HepG2 (cell line): ENCODE results near the gene SNUPN. TPM values are rescaled to one million over a fixed set of nuclear protein-coding genes. Genes with fewer than 3 reads are reported as not detected.

Experiments
- ATAC-seq: fragments of 200-7000 bp; cut with Tn5 transposase; 3 replicates; pipeline ENCODE4 v1.9.1; 2020; ENCODE audit warnings: mild to moderate bottlenecking, moderate library complexity
- BruUV-seq: library from RNA; stranded (reverse); fragments of 400-500 nt; replicated peaks from 2 replicates; lab custom pipeline; 2021; lab: Mats Ljungman, UMichigan
- CTCF ChIA-PET: fragments of 300-600 bp; formaldehyde crosslinking; extraction: SDS; loops from one replicate; lab custom pipeline; 2021; ENCODE audit warnings: low total read pairs, inconsistent platforms, low intra/inter-chr PET ratio; lab: Yijun Ruan, JAX
- POLR2A ChIA-PET: fragments of 350-600 bp; sonication (Branson Sonifier 250); formaldehyde crosslinking; loops from one replicate; lab custom pipeline; 2020; ENCODE audit warnings: antibody characterized with exemption, inconsistent platforms; lab: Yijun Ruan, JAX
- DNase-seq: peaks from one replicate; pipeline ENCODE4 v3.0.0-alpha.2; 2015; ENCODE audit warnings: low spot score
- FAIRE-seq: peaks from 3 replicates; lab custom pipeline; 2011; peaks lifted over from hg19 to GRCh38; lab: Jason Lieb, UNC
- H2AFZ ChIP-seq: one replicate; pipeline ENCODE4 v1.6.1; 2011; ENCODE audit warnings: low read length, inconsistent platforms
- H3K27ac ChIP-seq: fragments of 300-600 bp; 3 replicates; pipeline ENCODE4 v1.8.0; 2011; ENCODE audit warnings: mixed run types, mild to moderate bottlenecking, mixed read lengths, low read length, inconsistent platforms; ENCODE audit not compliant: insufficient read depth; ENCODE audit errors: extremely low read length
- H3K27me3 ChIP-seq, 2 experiments: fragments of 200-600 bp in 1 of 2; 2 replicates in 1 of 2; 3 replicates in 1 of 2; pipeline versions ENCODE4 v1.6.0 to v1.8.0; 2011; ENCODE audit warnings: low read length in 2 of 2, mild to moderate bottlenecking in 2 of 2, moderate library complexity in 2 of 2, inconsistent platforms in 1 of 2; ENCODE audit not compliant: insufficient read depth in 2 of 2, control insufficient read depth in 1 of 2
- H3K36me3 ChIP-seq, 2 experiments: fragments of 200-600 bp in 1 of 2; replicated peaks in 1 of 2; 2 replicates in 1 of 2; 3 replicates in 1 of 2; pipeline versions ENCODE4 v1.5.1 to v1.8.0; 2011; ENCODE audit warnings: low read length in 2 of 2, inconsistent platforms in 1 of 2; ENCODE audit not compliant: insufficient read depth in 2 of 2, control insufficient read depth in 1 of 2
- H3K4me1 ChIP-seq: 2 replicates; pipeline ENCODE4 v1.5.1; 2012; ENCODE audit warnings: low read length, inconsistent platforms; ENCODE audit not compliant: insufficient read depth
- H3K4me2 ChIP-seq: 2 replicates; pipeline ENCODE4 v1.6.0; 2011; ENCODE audit warnings: low read depth, low read length, inconsistent platforms
- H3K4me3 ChIP-seq, 3 experiments: fragments of 200-600 bp in 1 of 3; sonication (generic), shearing (Covaris generic) in 1 of 3; replicated peaks in 1 of 3; 2 replicates each; pipeline ENCODE4 v1.5.1; 2011 to 2016; ENCODE audit warnings: low read length in 3 of 3, inconsistent platforms in 2 of 3, low read depth in 2 of 3, mild to moderate bottlenecking in 2 of 3, control low read depth in 1 of 3, mixed read lengths in 1 of 3; ENCODE audit not compliant: insufficient read depth in 1 of 3
- H3K79me2 ChIP-seq: one replicate; pipeline ENCODE4 v1.6.1; 2011; ENCODE audit warnings: low read length, inconsistent platforms; ENCODE audit not compliant: insufficient read depth
- H3K9ac ChIP-seq: 2 replicates; pipeline ENCODE4 v1.6.0; 2011; ENCODE audit warnings: mild to moderate bottlenecking, low read depth, low read length, inconsistent platforms; ENCODE audit not compliant: insufficient read depth
- H3K9me3 ChIP-seq: 2 replicates; pipeline ENCODE4 v1.5.1; 2012; ENCODE audit warnings: mild to moderate bottlenecking, low read length
- H4K20me1 ChIP-seq: 2 replicates; pipeline ENCODE4 v1.6.0; 2011; ENCODE audit warnings: inconsistent platforms, mild to moderate bottlenecking, low read length, moderate library complexity; ENCODE audit not compliant: insufficient read depth
- NKX3-1 ChIP-seq: sonication (generic); formaldehyde crosslinking; IDR thresholded peaks from 2 replicates; pipeline ENCODE4 v1.5.0; 2020; ENCODE audit warnings: missing genetic modification reagents
- TCF7 ChIP-seq: sonication (generic); IDR thresholded peaks from 2 replicates; pipeline ENCODE4 v1.6.1; 2016; ENCODE audit warnings: antibody characterized with exemption, low read depth
- ZNF367 ChIP-seq: sonication (generic); formaldehyde crosslinking; IDR thresholded peaks from 2 replicates; pipeline ENCODE4 v1.4.0; 2020; ENCODE audit warnings: missing genetic modification reagents, borderline replicate concordance
- ZNF629 ChIP-seq: sonication (generic); formaldehyde crosslinking; conservative IDR thresholded peaks from 2 replicates; pipeline ENCODE4 v1.5.0; 2020; ENCODE audit warnings: missing genetic modification reagents
- WGBS: methylation state at CpG from one replicate; pipeline ENCODE4 v1.1.6; 2017; ENCODE audit warnings: low lambda C conversion rate; 5-methylcytosine and 5-hydroxymethylcytosine counted together
- in situ Hi-C: cut with HindIII; loops from 2 replicates; pipeline ENCODE4 v1.10.0; 2017; ENCODE audit warnings: low pct_unique_long_range_greater_than_20kb; ENCODE audit not compliant: extremely low pct_ligation_motif_present
- intact Hi-C: fragments of 100-400 bp; cut with micrococcal nuclease; formaldehyde crosslinking; loops from one replicate; pipeline ENCODE4 v1.10.0; 2022; ENCODE audit not compliant: unreplicated experiment
- polyA plus RNA-seq, 8 experiments: library from polyadenylated mRNA; depleted of rRNA in 3 of 8; stranded (reverse) in 7 of 8; unstranded in 1 of 8; fragments of >200 nt; fragmentation: Illumina TruSeq in 4 of 8; extraction: Trizol in 4 of 8; gene quantifications; 2 replicates each; pipeline versions ENCODE4 v1.2.1 to v1.2.3, GENCODE V29; 2011 to 2016; ENCODE audit warnings: low read depth in 4 of 8, missing spikeins in 1 of 8, mixed read lengths in 1 of 8; ENCODE audit not compliant: insufficient read depth in 1 of 8
- total RNA-seq, 5 experiments: library from RNA; depleted of rRNA; stranded (reverse); fragments of >200 nt; fragmentation: Illumina TruSeq; extraction: Trizol; gene quantifications; 2 replicates each; pipeline ENCODE4 v1.2.3, GENCODE V29; 2016; ENCODE audit warnings: low read depth in 1 of 5

The SNUPN gene
- total and polyA plus RNA-seq, 2 of the 13 experiments (the other 11 are each of a cell fraction or from before 2014, with no cell fraction given) = 9.0 to 16.4 TPM

GRCh38 chr15:75655931-75656330, 30.4 kb upstream of the SNUPN start:
- intact Hi-C loops (no loop called here), in situ Hi-C loops (no loop called here)
- ChIA-PET CTCF (no interaction called here), POLR2A (no interaction called here)
- Histone ChIP-seq H3K27ac (no peak overlapping the region), H3K79me2 (peaks cover 49% of the 10 kb centered on the region), H3K4me2 (no peak overlapping the region), H4K20me1 (peaks cover 25% of the 10 kb centered on the region), H2AFZ (no peak overlapping the region), H3K27me3 (no peaks in the 10 kb centered on the region), H3K9me3 (no peaks in the 10 kb centered on the region), H3K36me3 (peaks cover 13 to 30% of the 10 kb centered on the region in 2 experiments; a peak in 4 of 5 replicates), H3K4me3 (no peak overlapping the region), H3K4me1 (peaks cover 58% of the 10 kb centered on the region), H3K9ac (no peak overlapping the region)
- WGBS = 76% methylated on average over 4 of the region's 4 CpGs
- ATAC-seq = no peak
- TF ChIP-seq ZNF367 (CRISPR knock-in tag) (no peak), NKX3-1 (no peak)
- no TSS peak for BruUV-seq
- DNase-seq = no peak
- FAIRE-seq = no peak

- peaks cover 32% of the 10 kb centered on the region for H4K20me1 ChIP-seq
- no TSS peak for BruUV-seq
- in situ Hi-C loops = no loop called here
- H3K4me3 ChIP-seq = no peak overlapping the region
- no peak overlapping the region for H3K4me2 ChIP-seq
- H3K79me2 ChIP-seq = peaks cover 65% of the 10 kb centered on the region
- 90% methylated on average over 4 of the region's 4 CpGs for WGBS
- H3K27me3 ChIP-seq = no peaks in the 10 kb centered on the region
- H2AFZ ChIP-seq = no peak overlapping the region
- intact Hi-C loops = no loop called here
- CTCF ChIA-PET = no interaction called here
- H3K9ac ChIP-seq = no peak overlapping the region
- no peaks in the 10 kb centered on the region for H3K9me3 ChIP-seq
- peaks cover 67% of the 10 kb centered on the region for H3K4me1 ChIP-seq
- peaks cover 13 to 27% of the 10 kb centered on the region in 2 experiments; a peak in 4 of 5 replicates for H3K36me3 ChIP-seq
- TF ChIP-seq TCF7 (no peak), ZNF629 (CRISPR knock-in tag) (peak; percentile 60)
- TF ChIP-seq, all 625 proteins: peak for 1
- H3K27ac ChIP-seq = no peak overlapping the region
- ATAC-seq (no peak), FAIRE-seq (no peak), DNase-seq (no peak)
- POLR2A ChIA-PET = interaction anchor here (5.3 kb wide), 1 partner anchor 15 kb away, joined by 47 read pairs; the partner anchor contains the start of gene IMP3
Observed at GRCh38 chr15:75654201-75654907, 28.8 kb upstream of the SNUPN start.
